Tibial nerve (tissue), 4 donors: ENCODE data around the gene ANXA2R. TPM values are rescaled to one million over a fixed set of nuclear protein-coding genes. Genes with fewer than 3 reads are reported as not detected.
A peak's percentile ranks its signal among the peaks of the same experiment; 100 is the strongest.
"Not testable (repeated sequence)": the region's sequence is repeated elsewhere in the genome, so short reads cannot be mapped to it uniquely, and the experiment has no call there.

Experiments used
- DNase-seq, 2 donors: peaks; one replicate each; pipeline ENCODE4 v3.0.0-alpha.2; 2019; ENCODE audit warnings: low spot score in 2 of 2
- H3K27ac ChIP-seq, 4 donors: fragments of 200-600 bp; sonication (generic) in 3 of 4; one replicate each; pipeline ENCODE4 v1.5.1; 2017 to 2019; ENCODE audit warnings: mild to moderate bottlenecking in 1 of 4
- H3K27me3 ChIP-seq, 2 donors: fragments of 200-600 bp; sonication (generic) in 1 of 2; one replicate each; pipeline versions ENCODE4 v1.5.1 to v1.6.0; 2017 to 2019
- H3K36me3 ChIP-seq, 3 donors: fragments of 200-600 bp; sonication (generic); one replicate each; pipeline ENCODE4 v1.5.1; 2018 to 2019
- H3K4me1 ChIP-seq, 4 donors: fragments of 200-600 bp; sonication (generic) in 3 of 4; one replicate each; pipeline ENCODE4 v1.5.1; 2017 to 2019
- H3K4me3 ChIP-seq, 4 donors: fragments of 200-600 bp; sonication (generic) in 3 of 4; one replicate each; pipeline ENCODE4 v1.5.1; 2017 to 2019; ENCODE audit warnings: mild to moderate bottlenecking in 1 of 4, moderate library complexity in 1 of 4
- H3K9me3 ChIP-seq, 4 donors: fragments of 200-600 bp; sonication (generic) in 3 of 4; one replicate each; pipeline ENCODE4 v1.5.1; 2017 to 2019
- EP300 ChIP-seq, 2 donors: sonication (generic); formaldehyde crosslinking; IDR thresholded peaks; one replicate each; pipeline ENCODE4 v1.6.1; 2017; ENCODE audit warnings: antibody characterized with exemption in 2 of 2, mild to moderate bottlenecking in 1 of 2
- POLR2A ChIP-seq, 2 donors: fragments of 450-650 bp; IDR thresholded peaks; one replicate each; pipeline ENCODE4 v1.6.1; 2017; ENCODE audit warnings: antibody characterized with exemption in 2 of 2, mild to moderate bottlenecking in 2 of 2, moderate library complexity in 2 of 2
- WGBS, 2 donors: methylation state at CpG; one replicate each; pipeline ENCODE4 v1.1.5; 2018; 5-methylcytosine and 5-hydroxymethylcytosine counted together
- total RNA-seq, 4 donors: library from RNA; depleted of rRNA; stranded (reverse); fragments of >200 nt; gene quantifications; one replicate each; pipeline ENCODE4 v1.1.0, GENCODE V29; 2016
- TF ChIP-seq, protein P1 (sequence below), 5 experiments: fragments of 200-600 bp in 3 of 5; fragments of 450-650 bp in 2 of 5; sonication (generic) in 3 of 5; IDR thresholded peaks; one replicate each; pipeline ENCODE4 v1.5.1; 2016 to 2019; ENCODE audit warnings: antibody characterized with exemption in 5 of 5, mild to moderate bottlenecking in 3 of 5, moderate library complexity in 2 of 5

ANXA2R gene
- total RNA-seq, 4 donors from 2014 or later: 5.4 to 9.0 (median 8.1) TPM

GRCh38 chr5:43075319-43076293, 35.5 kb upstream of the ANXA2R start:
- Histone ChIP-seq H3K9me3 (no peaks in the 10 kb centered on the region), H3K27ac (peak overlapping the region in 2 of 4 donors; percentile 7 to 24), H3K36me3 (peaks cover 0 to 66% (median 7%) of the 10 kb centered on the region in 3 donors), H3K27me3 (no peaks in the 10 kb centered on the region), H3K4me1 (peaks cover 0 to 1% (median 0%) of the 10 kb centered on the region in 4 donors), H3K4me3 (no peak overlapping the region)
- 86 to 91% methylated on average over 12 of the region's 12 CpGs for WGBS, 2 donors
- DNase-seq: no peak
- TF ChIP-seq POLR2A (IDR thresholded peaks at IDR 0.05): no peak
- no peak for TF ChIP-seq EP300 (IDR thresholded peaks at IDR 0.05)
- TF ChIP-seq, protein P1, sequence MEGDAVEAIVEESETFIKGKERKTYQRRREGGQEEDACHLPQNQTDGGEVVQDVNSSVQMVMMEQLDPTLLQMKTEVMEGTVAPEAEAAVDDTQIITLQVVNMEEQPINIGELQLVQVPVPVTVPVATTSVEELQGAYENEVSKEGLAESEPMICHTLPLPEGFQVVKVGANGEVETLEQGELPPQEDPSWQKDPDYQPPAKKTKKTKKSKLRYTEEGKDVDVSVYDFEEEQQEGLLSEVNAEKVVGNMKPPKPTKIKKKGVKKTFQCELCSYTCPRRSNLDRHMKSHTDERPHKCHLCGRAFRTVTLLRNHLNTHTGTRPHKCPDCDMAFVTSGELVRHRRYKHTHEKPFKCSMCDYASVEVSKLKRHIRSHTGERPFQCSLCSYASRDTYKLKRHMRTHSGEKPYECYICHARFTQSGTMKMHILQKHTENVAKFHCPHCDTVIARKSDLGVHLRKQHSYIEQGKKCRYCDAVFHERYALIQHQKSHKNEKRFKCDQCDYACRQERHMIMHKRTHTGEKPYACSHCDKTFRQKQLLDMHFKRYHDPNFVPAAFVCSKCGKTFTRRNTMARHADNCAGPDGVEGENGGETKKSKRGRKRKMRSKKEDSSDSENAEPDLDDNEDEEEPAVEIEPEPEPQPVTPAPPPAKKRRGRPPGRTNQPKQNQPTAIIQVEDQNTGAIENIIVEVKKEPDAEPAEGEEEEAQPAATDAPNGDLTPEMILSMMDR (IDR thresholded peaks at IDR 0.05): no peak

GRCh38 chr5:43074987-43075318, 34.8 kb upstream of the ANXA2R start:
- no peak overlapping the region for H3K4me3 ChIP-seq
- H3K27me3 ChIP-seq: no peaks in the 10 kb centered on the region
- H3K4me1 ChIP-seq: peaks cover 0 to 8% (median 0%) of the 10 kb centered on the region in 4 donors
- DNase-seq: no peak
- H3K27ac ChIP-seq: peak overlapping the region in 1 of 4 donors; percentile 7
- whole genome bisulfite sequencing, 2 donors: 96 to 99% methylated on average over 9 of the region's 9 CpGs
- peaks cover 0 to 66% (median 4%) of the 10 kb centered on the region in 3 donors for H3K36me3 ChIP-seq
- H3K9me3 ChIP-seq: no peaks in the 10 kb centered on the region
- TF ChIP-seq, protein P1 (IDR thresholded peaks at IDR 0.05): no peak
- no peak for TF ChIP-seq POLR2A (IDR thresholded peaks at IDR 0.05)
- no peak for TF ChIP-seq EP300 (IDR thresholded peaks at IDR 0.05)

GRCh38 chr5:43073597-43074546, 33.8 kb upstream of the ANXA2R start:
- Histone ChIP-seq H3K4me1 (peaks cover 0 to 18% (median 7%) of the 10 kb centered on the region in 4 donors), H3K36me3 (peaks cover 0 to 55% (median 0%) of the 10 kb centered on the region in 3 donors), H3K4me3 (no peak overlapping the region), H3K27ac (no peak overlapping the region), H3K9me3 (no peaks in the 10 kb centered on the region), H3K27me3 (no peaks in the 10 kb centered on the region)
- peak in 1 of 2 donors; percentile 39 for DNase-seq
- TF ChIP-seq, protein P1 (IDR thresholded peaks at IDR 0.05): peak; percentile 19 to 61 (median 31)
- no peak for TF ChIP-seq POLR2A (IDR thresholded peaks at IDR 0.05)
- WGBS, 2 donors: 95 to 96% methylated on average over 12 of the region's 12 CpGs

- peaks cover 0 to 34% (median 20%) of the 10 kb centered on the region in 4 donors for H3K4me1 ChIP-seq
- H3K9me3 ChIP-seq, H3K27me3 ChIP-seq, H3K27ac ChIP-seq, H3K4me3 ChIP-seq, DNase-seq: not testable (repeated sequence)
- 96% methylated on average over 3 of the region's 3 CpGs for WGBS, 2 donors
- H3K36me3 ChIP-seq: peaks cover 0 to 22% (median 0%) of the 10 kb centered on the region in 3 donors
Measured at GRCh38 chr5:43069401-43069720, 29.2 kb upstream of the ANXA2R start.

DNA sequence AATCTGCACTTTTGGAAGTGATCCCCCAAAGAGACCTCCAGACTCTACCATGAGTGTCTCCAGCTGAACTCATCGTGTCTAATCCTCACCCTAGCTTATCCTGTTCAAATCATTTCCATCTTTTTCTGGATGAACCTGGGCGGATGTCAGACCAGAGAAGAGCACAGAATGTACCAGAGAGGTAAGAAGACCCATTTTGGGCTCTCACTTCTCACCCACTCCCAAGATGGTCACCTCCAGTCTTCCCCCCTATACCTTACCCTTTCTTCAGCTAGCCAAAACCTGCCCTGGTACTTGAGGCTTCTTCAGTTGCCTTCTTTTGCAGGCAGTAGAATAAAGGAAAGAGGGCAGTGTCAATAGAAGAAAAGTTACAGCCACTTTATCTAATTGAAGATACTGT, 27.9 kb upstream of the ANXA2R start:
- WGBS, 2 donors: 66 to 75% methylated on average over 2 of the region's 2 CpGs

More for the DNA sequence above, 27.9 kb upstream of the ANXA2R start:
- Histone ChIP-seq H3K4me3 (peak overlapping the region; percentile 50 to 83 (median 75)), H3K27ac (peak overlapping the region; percentile 98 to 99 (median 99)), H3K9me3 (no peaks in the 10 kb centered on the region), H3K4me1 (peaks cover 0 to 46% (median 22%) of the 10 kb centered on the region in 4 donors), H3K27me3 (no peaks in the 10 kb centered on the region), H3K36me3 (peaks cover 0 to 21% (median 0%) of the 10 kb centered on the region in 3 donors)
- TF ChIP-seq POLR2A (IDR thresholded peaks at IDR 0.05) (no peak), EP300 (IDR thresholded peaks at IDR 0.05) (no peak)
- TF ChIP-seq, protein P1 (IDR thresholded peaks at IDR 0.05): no peak
- DNase-seq: no peak
